ENCODE results near the gene RAC2. TPM values are rescaled to one million over a fixed set of nuclear protein-coding genes. Genes with fewer than 3 reads are reported as not detected.

The RAC2 gene
- total RNA-seq, 2 experiments from 2014 or later, result 728 to 759 TPM

- no peaks in the 10 kb centered on the region for H3K9me3 Mint-ChIP-seq
- peak overlapping the region; percentile 98 for H3K27ac Mint-ChIP-seq
- intact Hi-C loops (cut with micrococcal nuclease), result loop anchor here (1.0 to 10.0 kb wide), 9 partner anchors 7 to 866 kb away; partner anchors contain the start of genes IFT27, IL2RB and LGALS1
- H3K4me1 Mint-ChIP-seq (ENCODE audit: low read depth), result peaks cover 90% of the 10 kb centered on the region
- CTCF ChIA-PET, result interaction anchor here (0.6 to 5.3 kb wide), 8 partner anchors 8 to 74 kb away, joined by 3 to 33 read pairs (median 8); partner anchors contain the start of gene RAC2
- peak; percentile 98 for DNase-seq
- H3K27me3 Mint-ChIP-seq (ENCODE audit: low read depth), result no peaks in the 10 kb centered on the region
- peaks cover 84% of the 10 kb centered on the region for H3K36me3 Mint-ChIP-seq (ENCODE audit: low read depth)
- H3K4me3 Mint-ChIP-seq, result peak overlapping the region; percentile 61
These were observed 13.2 kb downstream of the RAC2 start for GRCh38 chr22:37230673-37231405.

GRCh38 chr22:37229805-37230672 is 14.0 kb downstream of the RAC2 start:
- Mint-ChIP-seq H3K9me3 (no peaks in the 10 kb centered on the region), H3K4me3 (peak overlapping the region; percentile 67), H3K27ac (peak overlapping the region; percentile 98), H3K4me1 (ENCODE audit: low read depth) (peaks cover 90% of the 10 kb centered on the region), H3K27me3 (ENCODE audit: low read depth) (no peaks in the 10 kb centered on the region), H3K36me3 (ENCODE audit: low read depth) (peaks cover 84% of the 10 kb centered on the region)
- intact Hi-C loops (cut with micrococcal nuclease), result loop anchor here (1.0 to 10.0 kb wide), 10 partner anchors 8 to 865 kb away; partner anchors contain the start of genes IFT27, IL2RB, LGALS1 and MYH9
- DNase-seq, result peak; percentile 98
- CTCF ChIA-PET, result interaction anchor here (0.6 to 5.3 kb wide), 9 partner anchors 7 to 74 kb away, joined by 3 to 33 read pairs (median 4); partner anchors contain the start of gene RAC2

GRCh38 chr22:37229012-37229804 is 14.9 kb downstream of the RAC2 start:
- peak overlapping the region; percentile 67 for H3K4me3 Mint-ChIP-seq
- H3K4me1 Mint-ChIP-seq (ENCODE audit: low read depth), result peaks cover 90% of the 10 kb centered on the region
- peaks cover 8% of the 10 kb centered on the region for H3K9me3 Mint-ChIP-seq
- peaks cover 85% of the 10 kb centered on the region for H3K36me3 Mint-ChIP-seq (ENCODE audit: low read depth)
- no peaks in the 10 kb centered on the region for H3K27me3 Mint-ChIP-seq (ENCODE audit: low read depth)
- CTCF ChIA-PET, result interaction anchor here (0.6 to 5.3 kb wide), 7 partner anchors 9 to 64 kb away, joined by 3 to 33 read pairs (median 13); partner anchors contain the start of gene RAC2
- peak overlapping the region; percentile 98 for H3K27ac Mint-ChIP-seq
- intact Hi-C loops (cut with micrococcal nuclease), result loop anchor here (10.0 kb wide), 1 partner anchor 844 kb away; the partner anchor contains the start of gene MYH9
- DNase-seq, result peak; percentile 81

GRCh38 chr22:37228106-37229011 is 15.7 kb downstream of the RAC2 start:
- H3K27ac Mint-ChIP-seq, result peak overlapping the region; percentile 98
- H3K36me3 Mint-ChIP-seq (ENCODE audit: low read depth), result peaks cover 85% of the 10 kb centered on the region
- peaks cover 15% of the 10 kb centered on the region for H3K9me3 Mint-ChIP-seq
- peaks cover 90% of the 10 kb centered on the region for H3K4me1 Mint-ChIP-seq (ENCODE audit: low read depth)
- H3K4me3 Mint-ChIP-seq, result peak overlapping the region; percentile 67
- DNase-seq, result peak; percentile 73
- intact Hi-C loops (cut with micrococcal nuclease), result loop anchor here (10.0 kb wide), 1 partner anchor 844 kb away; the partner anchor contains the start of gene MYH9
- H3K27me3 Mint-ChIP-seq (ENCODE audit: low read depth), result no peaks in the 10 kb centered on the region
- CTCF ChIA-PET, result interaction anchor here (0.6 to 5.3 kb wide), 5 partner anchors 11 to 32 kb away, joined by 3 to 33 read pairs (median 18); partner anchors contain the start of gene RAC2

- Mint-ChIP-seq H3K4me1 (ENCODE audit: low read depth) (peaks cover 91% of the 10 kb centered on the region), H3K9me3 (peaks cover 17% of the 10 kb centered on the region), H3K4me3 (no peak overlapping the region), H3K27ac (peak overlapping the region; percentile 98), H3K27me3 (ENCODE audit: low read depth) (no peaks in the 10 kb centered on the region), H3K36me3 (ENCODE audit: low read depth) (peaks cover 84% of the 10 kb centered on the region)
- no peak for DNase-seq
- CTCF ChIA-PET, result interaction anchor here (2.6 to 5.5 kb wide), 2 partner anchors 16 to 34 kb away, joined by 13 to 40 read pairs; no protein-coding TSS in a partner anchor
- intact Hi-C loops (cut with micrococcal nuclease), result loop anchor here (10.0 kb wide), 1 partner anchor 842 kb away; the partner anchor contains the start of gene MYH9
These were observed 17.6 kb downstream of the RAC2 start for GRCh38 chr22:37226514-37226913.

- no peak for DNase-seq
- no peak overlapping the region for H3K4me3 Mint-ChIP-seq
- H3K27me3 Mint-ChIP-seq (ENCODE audit: low read depth), result no peaks in the 10 kb centered on the region
- CTCF ChIA-PET, result interaction anchor here (1.4 to 5.5 kb wide), 3 partner anchors 17 to 41 kb away, joined by 4 to 40 read pairs (median 13); no protein-coding TSS in a partner anchor
- H3K4me1 Mint-ChIP-seq (ENCODE audit: low read depth), result peaks cover 91% of the 10 kb centered on the region
- H3K27ac Mint-ChIP-seq, result peak overlapping the region; percentile 98
- H3K36me3 Mint-ChIP-seq (ENCODE audit: low read depth), result peaks cover 84% of the 10 kb centered on the region
- peaks cover 22% of the 10 kb centered on the region for H3K9me3 Mint-ChIP-seq
- intact Hi-C loops (cut with micrococcal nuclease), result loop anchor here (10.0 kb wide), 1 partner anchor 841 kb away; the partner anchor contains the start of gene MYH9
These were observed 18.0 kb downstream of the RAC2 start for GRCh38 chr22:37226087-37226486.

- Mint-ChIP-seq H3K4me1 (ENCODE audit: low read depth) (peaks cover 90% of the 10 kb centered on the region), H3K27ac (peak overlapping the region; percentile 98), H3K9me3 (peaks cover 27% of the 10 kb centered on the region), H3K36me3 (ENCODE audit: low read depth) (peaks cover 85% of the 10 kb centered on the region), H3K27me3 (ENCODE audit: low read depth) (no peaks in the 10 kb centered on the region), H3K4me3 (no peak overlapping the region)
- intact Hi-C loops (cut with micrococcal nuclease), result loop anchor here (10.0 kb wide), 1 partner anchor 841 kb away; the partner anchor contains the start of gene MYH9
- CTCF ChIA-PET, result interaction anchor here (1.1 to 5.5 kb wide), 5 partner anchors 9 to 41 kb away, joined by 3 to 40 read pairs (median 5); no protein-coding TSS in a partner anchor
- DNase-seq, result peak; percentile 50
These were observed 18.6 kb downstream of the RAC2 start for GRCh38 chr22:37225481-37225880.

GRCh38 chr22:37224757-37225420 is 19.2 kb downstream of the RAC2 start:
- CTCF ChIA-PET, result interaction anchor here (1.1 to 5.5 kb wide), 5 partner anchors 9 to 42 kb away, joined by 3 to 40 read pairs (median 5); no protein-coding TSS in a partner anchor
- H3K4me3 Mint-ChIP-seq, result no peak overlapping the region
- peaks cover 86% of the 10 kb centered on the region for H3K36me3 Mint-ChIP-seq (ENCODE audit: low read depth)
- intact Hi-C loops (cut with micrococcal nuclease), result loop anchor here (10.0 kb wide), 1 partner anchor 840 kb away; the partner anchor contains the start of gene MYH9
- DNase-seq, result no peak
- H3K4me1 Mint-ChIP-seq (ENCODE audit: low read depth), result peaks cover 85% of the 10 kb centered on the region
- H3K9me3 Mint-ChIP-seq, result peaks cover 27% of the 10 kb centered on the region
- H3K27me3 Mint-ChIP-seq (ENCODE audit: low read depth), result no peaks in the 10 kb centered on the region
- peak overlapping the region; percentile 98 for H3K27ac Mint-ChIP-seq

GRCh38 chr22:37223965-37224551 is 20.0 kb downstream of the RAC2 start:
- intact Hi-C loops (cut with micrococcal nuclease), result loop anchor here (2.0 to 10.0 kb wide), 2 partner anchors 61 to 839 kb away; partner anchors contain the start of gene MYH9
- peaks cover 78% of the 10 kb centered on the region for H3K4me1 Mint-ChIP-seq (ENCODE audit: low read depth)
- H3K9me3 Mint-ChIP-seq, result peaks cover 27% of the 10 kb centered on the region
- peak overlapping the region; percentile 46 for H3K4me3 Mint-ChIP-seq
- CTCF ChIA-PET, result interaction anchor here (1.4 to 5.5 kb wide), 3 partner anchors 19 to 36 kb away, joined by 5 to 40 read pairs (median 13); no protein-coding TSS in a partner anchor
- no peaks in the 10 kb centered on the region for H3K27me3 Mint-ChIP-seq (ENCODE audit: low read depth)
- peak; percentile 58 for DNase-seq
- peak overlapping the region; percentile 98 for H3K27ac Mint-ChIP-seq
- H3K36me3 Mint-ChIP-seq (ENCODE audit: low read depth), result peaks cover 86% of the 10 kb centered on the region

Data from activated naive CD4-positive, alpha-beta T cell treated with anti-CD3 and anti-CD28 coated beads for 36 hours (primary cell).